GM10266 (cell line): Measurements from ENCODE around the gene ENG.
"Not testable (repeated sequence)": the region's sequence is repeated elsewhere in the genome, so short reads cannot be mapped to it uniquely, and the experiment has no call there.

Experiments
- DNase-seq: peaks from one replicate; pipeline ENCODE4 v3.0.0; 2012; ENCODE audit errors: extremely low spot score
- CTCF ChIP-seq: IDR thresholded peaks from 2 replicates; pipeline ENCODE4 v1.5.1; 2012; ENCODE audit warnings: mild to moderate bottlenecking, low read depth; ENCODE audit not compliant: control insufficient read depth, insufficient read depth; ENCODE audit errors: missing control alignments

The ENG gene

GRCh38 chr9:127785933-127786772 lies 68.3 kb downstream of the ENG start, which contains the start of gene CDK9:
CDK9 (plus strand) TSS chr9:127786034; CDS start chr9:127786149, 115 bp downstream.
- DNase-seq: peak; percentile 98
- peak; percentile 38 for TF ChIP-seq CTCF

- peak; percentile 81 for TF ChIP-seq CTCF
- DNase-seq: peak; percentile 91
Measured at GRCh38 chr9:127785023-127785932, 69.2 kb downstream of the ENG start.

- TF ChIP-seq CTCF: no peak
- peak; percentile 67 for DNase-seq
Measured at GRCh38 chr9:127783111-127784008, 71.1 kb downstream of the ENG start.

- TF ChIP-seq CTCF: no peak
- DNase-seq: no peak
Measured at GRCh38 chr9:127781806-127782205, 72.7 kb downstream of the ENG start.

- DNase-seq: not testable (repeated sequence)
Measured at GRCh38 chr9:127780909-127781308, 73.5 kb downstream of the ENG start.

- no peak for TF ChIP-seq CTCF
Measured at GRCh38 chr9:127780126-127780885, 74.2 kb downstream of the ENG start.

More at GRCh38 chr9:127780126-127780885, 74.2 kb downstream of the ENG start:
- DNase-seq: no peak
